ENCODE measurements around the gene KLHL21. TPM values are rescaled to one million over a fixed set of nuclear protein-coding genes. Genes with fewer than 3 reads are reported as not detected.
A peak's percentile ranks its signal among the peaks of the same experiment; 100 is the strongest.

The KLHL21 gene, protein sequence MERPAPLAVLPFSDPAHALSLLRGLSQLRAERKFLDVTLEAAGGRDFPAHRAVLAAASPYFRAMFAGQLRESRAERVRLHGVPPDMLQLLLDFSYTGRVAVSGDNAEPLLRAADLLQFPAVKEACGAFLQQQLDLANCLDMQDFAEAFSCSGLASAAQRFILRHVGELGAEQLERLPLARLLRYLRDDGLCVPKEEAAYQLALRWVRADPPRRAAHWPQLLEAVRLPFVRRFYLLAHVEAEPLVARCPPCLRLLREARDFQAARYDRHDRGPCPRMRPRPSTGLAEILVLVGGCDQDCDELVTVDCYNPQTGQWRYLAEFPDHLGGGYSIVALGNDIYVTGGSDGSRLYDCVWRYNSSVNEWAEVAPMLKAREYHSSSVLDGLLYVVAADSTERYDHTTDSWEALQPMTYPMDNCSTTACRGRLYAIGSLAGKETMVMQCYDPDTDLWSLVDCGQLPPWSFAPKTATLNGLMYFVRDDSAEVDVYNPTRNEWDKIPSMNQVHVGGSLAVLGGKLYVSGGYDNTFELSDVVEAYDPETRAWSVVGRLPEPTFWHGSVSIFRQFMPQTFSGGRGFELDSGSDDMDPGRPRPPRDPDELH
- 100 to 1,000 TPM in 1 of 2 donors, 10 to 100 TPM in 1; 67.1 to 111 TPM for total RNA-seq

DNA sequence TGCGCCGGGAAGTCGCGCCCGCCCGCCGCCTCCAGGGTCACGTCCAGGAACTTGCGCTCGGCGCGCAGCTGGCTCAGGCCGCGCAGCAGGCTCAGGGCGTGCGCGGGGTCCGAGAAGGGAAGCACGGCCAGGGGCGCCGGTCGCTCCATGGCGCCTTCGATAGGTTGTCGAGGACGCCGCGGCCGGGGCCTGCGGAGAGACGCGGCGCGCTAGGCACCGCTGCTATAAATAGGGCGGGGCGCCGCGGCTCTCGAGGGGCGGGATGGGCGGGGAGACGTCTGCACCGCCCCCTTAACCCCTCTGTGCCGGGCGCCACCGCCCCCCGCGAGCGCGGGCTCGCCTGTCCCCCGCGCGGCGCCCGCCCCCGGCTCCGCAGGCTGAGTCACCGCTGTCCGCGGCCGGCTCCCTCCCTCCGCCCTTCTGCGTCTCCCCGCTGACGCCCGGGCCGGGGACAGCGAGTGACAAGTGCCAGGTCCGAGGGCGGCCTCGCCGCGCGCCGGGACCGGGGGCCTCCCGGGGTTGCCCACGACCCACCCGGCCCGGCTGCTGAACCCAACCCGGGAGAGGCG lies at the start of gene KLHL21:
KLHL21 (minus strand) TSS at position 201 of the 569 bp plus-strand sequence; CDS start at position 149, 52 bp downstream.
- peak; percentile 75 for TF ChIP-seq POLR2AphosphoS5 (IDR thresholded peaks at IDR 0.05)
- peak; percentile 85 for TF ChIP-seq POLR2A (IDR thresholded peaks at IDR 0.05)
- TF ChIP-seq, protein P1, sequence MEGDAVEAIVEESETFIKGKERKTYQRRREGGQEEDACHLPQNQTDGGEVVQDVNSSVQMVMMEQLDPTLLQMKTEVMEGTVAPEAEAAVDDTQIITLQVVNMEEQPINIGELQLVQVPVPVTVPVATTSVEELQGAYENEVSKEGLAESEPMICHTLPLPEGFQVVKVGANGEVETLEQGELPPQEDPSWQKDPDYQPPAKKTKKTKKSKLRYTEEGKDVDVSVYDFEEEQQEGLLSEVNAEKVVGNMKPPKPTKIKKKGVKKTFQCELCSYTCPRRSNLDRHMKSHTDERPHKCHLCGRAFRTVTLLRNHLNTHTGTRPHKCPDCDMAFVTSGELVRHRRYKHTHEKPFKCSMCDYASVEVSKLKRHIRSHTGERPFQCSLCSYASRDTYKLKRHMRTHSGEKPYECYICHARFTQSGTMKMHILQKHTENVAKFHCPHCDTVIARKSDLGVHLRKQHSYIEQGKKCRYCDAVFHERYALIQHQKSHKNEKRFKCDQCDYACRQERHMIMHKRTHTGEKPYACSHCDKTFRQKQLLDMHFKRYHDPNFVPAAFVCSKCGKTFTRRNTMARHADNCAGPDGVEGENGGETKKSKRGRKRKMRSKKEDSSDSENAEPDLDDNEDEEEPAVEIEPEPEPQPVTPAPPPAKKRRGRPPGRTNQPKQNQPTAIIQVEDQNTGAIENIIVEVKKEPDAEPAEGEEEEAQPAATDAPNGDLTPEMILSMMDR (IDR thresholded peaks at IDR 0.05), result peak in 1 of 4 experiments; percentile 1

DNA sequence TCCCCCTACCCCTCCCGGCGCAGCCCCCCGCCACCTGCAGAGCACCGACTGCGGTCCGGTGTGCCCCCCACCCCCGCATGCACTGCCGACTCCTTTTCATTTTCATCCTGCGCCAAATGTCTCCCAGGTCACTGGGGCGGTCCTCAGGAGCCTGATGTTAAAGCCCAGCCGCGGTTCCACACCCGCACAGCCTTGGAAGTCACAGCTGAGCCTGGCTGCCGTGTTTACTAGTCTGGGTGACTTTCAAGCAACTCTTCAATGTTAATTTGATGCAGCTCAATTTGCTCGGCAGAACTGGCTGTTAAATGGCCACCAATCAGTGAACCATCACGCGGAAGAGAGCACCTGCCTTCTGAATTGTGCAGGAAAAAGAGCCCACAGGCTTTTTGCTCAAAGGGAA lies 49.2 kb upstream of the KLHL21 start:
- no peak for TF ChIP-seq POLR2A (IDR thresholded peaks at IDR 0.05)
- TF ChIP-seq POLR2AphosphoS5 (IDR thresholded peaks at IDR 0.05), result no peak
- TF ChIP-seq, protein P1 (IDR thresholded peaks at IDR 0.05), result no peak
- intact Hi-C loops (cut with DNase I), result no loop called here
- H3K27ac ChIP-seq, result no peak overlapping the region
- H3K4me1 ChIP-seq (replicated peaks), result no peaks in the 10 kb centered on the region
- no peaks in the 10 kb centered on the region for H3K9me3 ChIP-seq
- H3K27me3 ChIP-seq (replicated peaks; ENCODE audit: insufficient read depth), result no peaks in the 10 kb centered on the region
- no peak for DNase-seq (ENCODE audit: low spot score)
- H3K4me3 ChIP-seq, result no peak overlapping the region
- H3K36me3 ChIP-seq, result no peaks in the 10 kb centered on the region
- WGBS, result 70% methylated on average over 17 of the region's 17 CpGs

More for the DNA sequence above, at the start of gene KLHL21:
- 0% methylated on average over 49 of the region's 84 CpGs for WGBS
- H3K4me1 ChIP-seq (replicated peaks), result peaks cover 21% of the 10 kb centered on the region
- peaks cover 5% of the 10 kb centered on the region in 2 donors for H3K36me3 ChIP-seq
- DNase-seq (ENCODE audit: low spot score), result peak; percentile 87
- peak within 1 kb of the TSS; percentile 97 to 99 for H3K27ac ChIP-seq
- H3K4me3 ChIP-seq, result peak within 1 kb of the TSS; percentile 80 to 86
- H3K27me3 ChIP-seq (replicated peaks; ENCODE audit: insufficient read depth), result no peaks in the 10 kb centered on the region
- H3K9me3 ChIP-seq, result no peaks in the 10 kb centered on the region
- intact Hi-C loops (cut with DNase I), result loop anchor here (5.0 kb wide), 1 partner anchor 245 kb away; no protein-coding TSS in a partner anchor

DNA sequence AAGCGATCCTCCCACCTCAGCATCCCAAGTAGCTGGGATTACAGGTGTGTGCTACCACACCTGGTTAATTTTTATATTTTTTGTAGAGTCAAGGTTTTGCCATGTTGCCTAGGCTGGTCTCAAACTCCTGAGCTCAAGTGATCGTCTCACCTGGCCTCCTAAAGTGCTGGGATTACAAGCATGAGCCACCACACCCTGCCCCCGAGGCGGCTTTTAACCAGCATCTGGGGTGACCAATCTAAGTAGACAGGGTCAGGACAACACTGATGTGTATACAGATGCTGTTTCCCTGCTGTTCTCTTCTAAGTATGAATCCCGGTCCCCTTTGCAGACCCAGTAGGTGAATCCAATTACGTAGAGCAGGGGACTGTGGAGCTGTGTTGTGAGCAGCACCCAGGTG lies 45.9 kb upstream of the KLHL21 start:
- no peak for TF ChIP-seq POLR2AphosphoS5 (IDR thresholded peaks at IDR 0.05)
- TF ChIP-seq, protein P1 (IDR thresholded peaks at IDR 0.05), result no peak
- TF ChIP-seq POLR2A (IDR thresholded peaks at IDR 0.05), result no peak

DNA sequence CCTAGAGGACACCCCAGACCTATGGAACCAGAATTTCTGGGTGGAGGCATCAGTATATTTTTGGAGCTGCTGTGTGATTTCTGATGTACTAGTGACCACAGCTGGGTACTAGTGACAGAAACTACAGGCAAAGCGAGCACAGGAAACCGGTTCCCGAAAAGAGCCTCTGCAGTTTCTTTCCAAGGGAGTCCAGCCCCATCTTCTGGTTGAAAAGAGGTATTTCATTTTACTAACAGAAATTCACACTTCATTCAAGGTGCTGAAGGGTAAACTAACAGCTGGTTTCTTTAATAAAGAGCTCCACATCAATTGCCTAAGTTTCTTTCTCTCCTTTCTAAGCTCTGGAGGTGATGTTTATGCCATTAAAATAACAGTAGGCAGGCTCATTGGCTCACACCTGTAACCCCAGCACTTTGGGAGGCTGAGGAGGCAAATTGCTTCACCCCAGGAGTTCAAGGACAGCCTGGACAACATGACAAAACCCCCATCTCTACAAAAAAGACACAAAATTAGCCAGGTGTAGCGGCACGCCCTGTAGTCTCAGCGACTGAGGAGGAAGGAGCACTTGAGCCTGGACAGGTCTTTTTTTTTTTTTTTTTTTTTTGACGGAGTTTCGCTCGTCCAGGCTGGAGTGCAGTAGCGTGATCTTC lies 44.0 kb upstream of the KLHL21 start:
- peak; percentile 52 for TF ChIP-seq POLR2AphosphoS5 (IDR thresholded peaks at IDR 0.05)
- no peak for TF ChIP-seq POLR2A (IDR thresholded peaks at IDR 0.05)
- TF ChIP-seq, protein P1 (IDR thresholded peaks at IDR 0.05), result peak in 3 of 4 experiments; percentile 56 to 81 (median 68)
- intact Hi-C loops (cut with DNase I), result loop anchor here (2.0 kb wide), 1 partner anchor 158 kb away; no protein-coding TSS in a partner anchor
- H3K27me3 ChIP-seq (replicated peaks; ENCODE audit: insufficient read depth), result no peaks in the 10 kb centered on the region
- no peaks in the 10 kb centered on the region for H3K36me3 ChIP-seq
- 58% methylated on average over 10 of the region's 10 CpGs for WGBS
- DNase-seq (ENCODE audit: low spot score), result peak; percentile 29
- no peak overlapping the region for H3K27ac ChIP-seq
- no peaks in the 10 kb centered on the region for H3K9me3 ChIP-seq
- no peaks in the 10 kb centered on the region for H3K4me1 ChIP-seq (replicated peaks)
- no peak overlapping the region for H3K4me3 ChIP-seq

More for the DNA sequence above, 45.9 kb upstream of the KLHL21 start:
- intact Hi-C loops (cut with DNase I), result no loop called here
- DNase-seq (ENCODE audit: low spot score), result no peak
- Histone ChIP-seq H3K36me3 (no peaks in the 10 kb centered on the region), H3K4me3 (no peak overlapping the region), H3K9me3 (no peaks in the 10 kb centered on the region), H3K4me1 (replicated peaks) (no peaks in the 10 kb centered on the region), H3K27me3 (replicated peaks; ENCODE audit: insufficient read depth) (no peaks in the 10 kb centered on the region), H3K27ac (no peak overlapping the region)
- WGBS, result 89% methylated on average over 6 of the region's 6 CpGs

Data from prostate gland (tissue), 2 donors.